Measurements from ENCODE around the gene EFNA2.

DNA sequence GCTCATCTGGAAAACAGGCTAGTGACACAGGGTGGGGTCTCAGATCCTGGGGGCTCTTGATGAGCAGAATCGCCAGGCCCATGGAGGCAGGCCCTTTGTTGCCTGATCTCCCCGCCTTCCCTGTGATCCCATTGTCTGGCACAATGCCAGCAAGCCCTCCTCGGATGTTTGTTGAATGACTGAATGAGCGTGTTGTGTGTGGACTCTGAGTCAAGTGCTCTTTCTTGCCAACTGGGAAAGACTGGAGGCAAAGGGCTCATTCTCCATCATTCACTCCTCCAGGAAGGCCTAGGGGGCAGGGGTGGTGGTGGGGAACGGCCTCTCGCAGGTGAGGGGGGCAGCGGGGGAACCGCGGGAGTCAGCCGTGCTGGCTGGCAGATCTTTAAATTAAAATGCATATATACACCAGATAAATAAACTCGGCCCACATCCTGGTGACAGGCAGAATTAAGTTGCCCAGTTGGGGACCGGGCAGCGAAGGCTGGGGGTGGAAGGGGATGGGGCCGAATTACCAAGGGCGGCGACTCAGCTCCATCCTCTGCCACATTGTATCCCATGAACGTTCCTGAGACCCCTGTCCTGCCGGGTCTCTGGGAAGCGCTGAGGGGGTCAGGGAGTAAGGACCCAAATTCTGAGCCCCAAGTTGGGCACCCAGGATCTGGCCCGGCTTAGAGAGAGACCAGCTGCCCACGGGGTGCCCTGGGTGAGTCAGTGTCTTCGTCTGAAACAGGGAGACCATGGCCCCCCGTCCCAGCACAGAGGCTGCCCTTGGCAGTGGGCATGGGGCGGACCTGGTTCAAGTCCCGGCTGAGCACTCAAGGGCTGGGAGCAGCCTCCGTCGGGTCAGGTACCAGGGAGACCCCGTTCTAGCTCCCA, 24.5 kb downstream of the EFNA2 start:
- TF ChIP-seq, protein P1, sequence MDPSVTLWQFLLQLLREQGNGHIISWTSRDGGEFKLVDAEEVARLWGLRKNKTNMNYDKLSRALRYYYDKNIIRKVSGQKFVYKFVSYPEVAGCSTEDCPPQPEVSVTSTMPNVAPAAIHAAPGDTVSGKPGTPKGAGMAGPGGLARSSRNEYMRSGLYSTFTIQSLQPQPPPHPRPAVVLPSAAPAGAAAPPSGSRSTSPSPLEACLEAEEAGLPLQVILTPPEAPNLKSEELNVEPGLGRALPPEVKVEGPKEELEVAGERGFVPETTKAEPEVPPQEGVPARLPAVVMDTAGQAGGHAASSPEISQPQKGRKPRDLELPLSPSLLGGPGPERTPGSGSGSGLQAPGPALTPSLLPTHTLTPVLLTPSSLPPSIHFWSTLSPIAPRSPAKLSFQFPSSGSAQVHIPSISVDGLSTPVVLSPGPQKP (IDR thresholded peaks at IDR 0.05; ENCODE audit: borderline replicate concordance, low read depth, low read length), result no peak
- TF ChIP-seq MAFK (IDR thresholded peaks at IDR 0.05; ENCODE audit: low read depth, low read length) (no peak), CTCF (conservative IDR thresholded peaks at IDR 0.05; ENCODE audit: low read depth, low read length) (no peak), POLR2A (IDR thresholded peaks at IDR 0.05; ENCODE audit: low read depth, low read length) (no peak), RFX5 (IDR thresholded peaks at IDR 0.05; ENCODE audit: low read depth, low read length) (no peak), RAD21 (IDR thresholded peaks at IDR 0.05; ENCODE audit: low read length) (no peak), RCOR1 (IDR thresholded peaks at IDR 0.05; ENCODE audit: insufficient replicate concordance, low read length) (no peak)

All from IMR-90 (cell line).